ENCODE measurements around the gene STAT3. TPM values are rescaled to one million over a fixed set of nuclear protein-coding genes. Genes with fewer than 3 reads are reported as not detected.

Gene STAT3
- total and polyA plus RNA-seq, 2 of the 13 experiments (the other 11 are each of a cell fraction or from before 2014, with no cell fraction given), result 61.8 to 62.4 TPM

GRCh38 chr17:42405963-42406495 lies 17.8 kb upstream of the STAT3 start (continued):
- TF ChIP-seq KLF13 (CRISPR knock-in tag; IDR thresholded peaks at IDR 0.05) (no peak), TFDP2 (CRISPR knock-in tag; IDR thresholded peaks at IDR 0.05) (no peak), ZNF720 (CRISPR knock-in tag; IDR thresholded peaks at IDR 0.05) (no peak), ZNF292 (CRISPR knock-in tag; IDR thresholded peaks at IDR 0.05; ENCODE audit: borderline replicate concordance, low read depth) (no peak), PRMT3 (CRISPR knock-in tag; IDR thresholded peaks at IDR 0.05; ENCODE audit: borderline replicate concordance, low read depth) (no peak), ZNF207 (IDR thresholded peaks at IDR 0.05; ENCODE audit: borderline replicate concordance) (no peak), ESRRA (CRISPR knock-in tag; IDR thresholded peaks at IDR 0.05; ENCODE audit: low read depth) (no peak; the same call in 1 of the 2 replicates), ZNF580 (CRISPR knock-in tag; IDR thresholded peaks at IDR 0.05; ENCODE audit: borderline replicate concordance, low read depth) (peak; percentile 73; the same call in 1 of the 2 replicates), ZBTB46 (CRISPR knock-in tag; IDR thresholded peaks at IDR 0.05; ENCODE audit: borderline replicate concordance) (no peak), ZNF224 (CRISPR knock-in tag; IDR thresholded peaks at IDR 0.05) (no peak), SRSF9 (IDR thresholded peaks at IDR 0.05; ENCODE audit: borderline replicate concordance, insufficient read depth, low read depth, low read length, poor library complexity, severe bottlenecking) (no peak), STAG1 (CRISPR knock-in tag; IDR thresholded peaks at IDR 0.05) (peak; percentile 98), ZNF407 (CRISPR knock-in tag; IDR thresholded peaks at IDR 0.05; ENCODE audit: not compliant biosample characterization) (no peak), TGIF2 (CRISPR knock-in tag; IDR thresholded peaks at IDR 0.05) (0 out of 2 replicates have a peak, but pooled peaks have one; percentile 26), ZNF891 (CRISPR knock-in tag; IDR thresholded peaks at IDR 0.05) (no peak), ZNF790 (CRISPR knock-in tag; IDR thresholded peaks at IDR 0.05; ENCODE audit: borderline replicate concordance) (no peak), ZNF883 (CRISPR knock-in tag; IDR thresholded peaks at IDR 0.05; ENCODE audit: not compliant biosample characterization) (no peak)
